ENCODE data around the gene CHST11.

CHST11 gene

DNA sequence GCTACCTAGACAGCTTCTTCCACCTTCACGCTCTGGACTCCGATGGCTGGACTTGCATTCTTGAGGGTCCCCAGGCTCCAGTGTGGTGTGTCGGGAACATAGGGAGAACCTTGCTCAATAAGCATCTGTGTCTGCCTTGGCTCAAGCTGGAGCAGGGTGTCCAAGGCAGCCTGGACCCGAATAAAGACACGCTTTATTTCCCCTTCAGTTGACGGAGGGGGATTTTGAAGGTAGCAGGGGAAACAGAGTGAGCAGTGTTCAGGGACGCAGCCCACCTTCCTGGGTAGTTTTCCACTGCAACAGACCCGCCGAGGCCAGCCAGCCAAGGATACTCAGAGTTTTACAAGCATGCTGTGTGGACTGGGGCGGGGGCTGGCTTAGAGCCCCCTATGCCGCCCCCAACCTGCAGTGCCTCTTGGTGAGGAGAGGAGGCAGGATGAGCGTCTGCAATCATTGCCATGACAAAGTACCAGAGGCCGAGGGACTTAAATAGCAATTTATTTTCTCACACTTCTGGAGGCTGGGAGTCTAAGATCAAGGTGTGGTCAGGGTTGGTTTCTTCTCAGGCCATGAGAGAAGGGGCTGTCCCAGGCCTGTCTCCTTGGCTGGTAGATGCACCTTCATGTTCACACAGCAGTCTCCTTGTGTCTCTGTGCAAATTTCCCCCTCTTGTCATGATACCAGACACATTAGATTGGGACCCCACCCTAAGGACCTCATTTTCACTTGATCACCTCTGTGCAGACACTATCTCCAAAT lies 201.2 kb downstream of the CHST11 start:
- no peak for DNase-seq

DNA sequence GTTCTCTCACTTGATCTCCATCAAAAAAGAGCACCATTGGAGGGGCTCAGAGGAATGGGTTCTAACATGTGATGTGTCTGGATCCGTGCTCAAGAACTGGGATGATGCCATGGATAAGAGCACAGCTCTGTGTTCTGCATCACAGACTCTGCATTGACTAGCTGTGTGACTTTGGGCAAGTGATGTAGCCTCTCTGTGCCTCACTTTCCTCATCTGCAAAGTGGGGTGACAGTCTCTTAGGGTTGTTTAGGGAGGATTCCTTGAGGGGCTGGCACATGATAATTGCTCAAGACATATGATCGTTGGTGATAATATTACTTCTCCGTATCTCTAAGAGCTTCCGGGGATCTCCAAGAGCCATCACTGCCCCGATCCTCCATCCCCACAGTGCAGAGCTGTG lies 202.3 kb downstream of the CHST11 start:
- DNase-seq: no peak

DNA sequence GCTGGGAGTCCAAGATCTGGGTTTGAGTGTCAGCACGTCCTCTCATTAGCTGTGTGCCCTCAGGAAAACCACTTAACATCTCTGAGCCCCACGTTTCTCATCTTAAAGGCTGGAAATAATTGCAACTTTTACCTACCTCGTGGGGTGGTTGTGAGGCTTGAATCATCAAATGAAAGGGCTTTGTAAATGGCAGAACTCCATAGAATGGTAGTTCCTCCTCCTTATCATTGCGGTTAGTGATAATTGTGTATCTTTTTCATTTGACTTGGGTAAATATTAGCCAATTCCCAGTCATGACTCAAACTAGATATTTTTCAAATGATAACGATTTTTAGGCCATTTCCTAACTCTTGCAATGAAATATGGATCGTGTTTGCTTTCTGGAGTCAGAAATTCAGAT lies 205.5 kb downstream of the CHST11 start:
- DNase-seq: no peak

DNA sequence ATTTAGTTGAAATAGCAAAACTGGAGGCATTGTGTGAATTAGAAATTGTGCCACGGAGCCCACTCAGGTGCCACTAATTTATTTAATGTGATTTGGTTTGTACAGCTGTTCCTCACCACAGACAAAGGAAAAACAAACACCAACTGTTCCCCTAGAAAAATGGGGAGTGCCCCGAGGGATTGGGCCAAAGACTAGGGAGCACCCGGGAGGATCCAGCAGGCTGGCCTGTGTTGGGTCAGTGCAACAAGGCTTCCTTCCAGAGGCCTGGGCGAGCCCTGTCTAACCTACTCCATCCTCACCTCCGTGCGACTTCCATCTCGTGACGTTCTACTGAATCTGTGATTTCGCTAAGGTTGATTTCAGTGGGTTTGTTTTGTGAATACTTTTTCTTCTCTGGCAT lies 206.2 kb downstream of the CHST11 start:
- DNase-seq: no peak

GRCh38 chr12:104664351-104664750 lies 207.6 kb downstream of the CHST11 start:
- DNase-seq: no peak

- no peak for DNase-seq
Observed at GRCh38 chr12:104665296-104665695, 208.5 kb downstream of the CHST11 start.

- DNase-seq: no peak
Observed at GRCh38 chr12:104667139-104667538, 210.4 kb downstream of the CHST11 start.

DNA sequence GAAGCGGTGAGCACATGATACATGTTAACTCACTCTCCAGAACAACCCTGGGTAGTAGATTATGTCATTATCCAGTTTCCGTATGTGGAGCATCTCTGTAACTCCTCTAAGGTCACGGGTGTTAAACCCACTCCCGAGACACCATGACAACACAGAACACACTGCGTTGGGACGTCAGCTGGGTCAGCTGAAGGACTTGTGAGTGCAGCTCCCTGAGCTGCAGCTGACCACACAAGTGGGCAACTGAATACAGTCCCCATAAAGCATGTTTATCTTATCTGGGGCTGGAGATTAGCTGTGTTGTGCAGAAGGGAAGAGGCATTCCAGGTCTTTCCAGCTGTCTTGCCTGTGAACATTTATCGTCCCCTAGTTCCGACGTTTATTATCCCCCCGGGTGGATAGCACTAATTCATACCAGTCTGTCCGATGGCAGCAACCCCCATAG lies 211.5 kb downstream of the CHST11 start:
- DNase-seq: no peak

- peak; percentile 39 for DNase-seq
Observed at GRCh38 chr12:104669089-104669721, 212.5 kb downstream of the CHST11 start.

- no peak for DNase-seq
Observed at GRCh38 chr12:104669851-104670337, 213.1 kb downstream of the CHST11 start.

GRCh38 chr12:104670439-104671408 lies 214.0 kb downstream of the CHST11 start:
- DNase-seq: no peak

DNA sequence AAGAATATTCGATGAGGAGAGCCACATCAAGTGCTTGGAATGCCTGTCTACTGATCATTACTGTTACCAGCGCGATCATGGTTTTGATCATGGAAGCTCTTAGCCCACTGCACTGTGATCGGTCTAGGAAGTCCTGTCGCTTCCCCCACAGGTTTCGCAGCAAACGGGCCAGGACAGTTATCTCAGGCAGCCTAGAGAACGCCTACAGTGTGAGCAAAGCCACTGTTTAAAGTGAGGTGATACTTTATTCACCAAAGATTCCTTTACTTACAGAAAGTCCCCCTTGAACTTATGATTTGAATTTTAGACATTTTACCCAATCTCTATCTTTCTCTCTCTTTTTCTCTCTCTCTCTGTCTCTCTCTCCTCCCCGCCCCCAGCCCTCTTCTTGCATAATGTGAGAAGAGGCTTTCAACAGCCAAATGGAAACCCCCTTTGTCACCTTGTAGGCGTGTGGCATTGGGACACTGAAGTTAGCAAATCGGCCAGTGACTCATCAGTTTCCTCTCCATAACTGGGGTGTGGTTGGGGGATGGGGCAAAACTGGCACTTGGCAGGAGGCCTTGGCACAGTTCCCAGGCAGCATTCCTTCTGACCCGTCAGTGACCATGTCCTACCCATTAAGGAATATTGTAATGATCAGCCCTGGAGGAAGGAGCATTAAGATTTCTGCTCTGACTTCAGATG lies 214.8 kb downstream of the CHST11 start:
- DNase-seq: no peak

DNA sequence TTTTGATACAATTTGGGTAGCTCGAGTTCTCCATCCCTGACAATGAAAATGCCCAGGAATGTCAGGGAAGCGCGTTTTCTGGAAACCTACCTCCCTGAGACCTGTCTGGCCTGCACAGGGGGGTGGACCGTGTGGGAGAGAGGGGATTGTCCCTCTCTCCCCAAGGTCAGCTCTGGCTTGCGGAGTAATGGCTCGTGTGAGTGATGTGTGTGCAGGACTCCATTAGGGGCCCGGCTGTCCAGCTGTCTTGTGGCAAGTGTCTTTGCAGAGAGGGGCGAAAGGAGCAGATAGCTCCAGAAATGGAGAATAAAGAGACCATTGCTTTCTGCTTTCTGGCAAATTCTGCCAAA lies 215.3 kb downstream of the CHST11 start:
- no peak for DNase-seq

DNA sequence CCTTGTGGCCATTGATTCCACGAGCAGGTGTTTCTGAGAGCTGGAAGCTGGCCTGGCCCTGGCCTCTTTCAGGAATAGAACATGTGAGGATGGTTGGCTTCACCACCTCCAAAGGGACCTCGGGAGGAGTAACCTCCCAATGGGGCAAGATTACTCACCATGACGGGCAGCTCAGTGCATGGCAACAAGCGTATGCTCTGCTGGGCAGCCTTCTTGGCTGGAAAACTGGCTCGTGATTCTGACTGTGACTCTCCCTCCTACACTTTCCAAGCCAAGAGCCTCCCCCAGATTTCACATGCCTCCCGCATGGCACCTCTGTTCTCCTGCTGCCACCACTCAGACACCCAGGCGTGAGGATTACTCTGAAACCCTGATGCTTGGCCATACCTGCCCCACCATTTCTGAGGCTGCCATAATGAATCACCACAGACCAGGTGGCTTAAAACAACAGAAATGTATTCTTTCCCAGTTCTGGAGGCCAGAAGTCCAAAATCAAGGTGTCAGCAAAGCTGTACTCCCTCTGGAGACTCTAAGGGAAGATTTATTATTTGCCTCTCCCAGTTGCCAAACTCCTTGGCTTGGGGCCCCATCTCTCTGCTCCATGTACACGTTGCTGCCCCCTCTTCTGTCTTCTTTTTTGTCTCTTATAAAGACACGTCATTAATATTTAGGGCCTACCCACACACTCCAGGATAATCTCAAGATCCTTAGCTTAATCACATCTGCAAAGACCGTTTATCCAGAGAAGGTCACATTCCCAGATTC lies 215.9 kb downstream of the CHST11 start:
- no peak for DNase-seq

GRCh38 chr12:104673294-104673693 lies 216.5 kb downstream of the CHST11 start:
- DNase-seq: no peak

- DNase-seq: no peak
Observed at GRCh38 chr12:104673696-104674482, 217.1 kb downstream of the CHST11 start.

DNA sequence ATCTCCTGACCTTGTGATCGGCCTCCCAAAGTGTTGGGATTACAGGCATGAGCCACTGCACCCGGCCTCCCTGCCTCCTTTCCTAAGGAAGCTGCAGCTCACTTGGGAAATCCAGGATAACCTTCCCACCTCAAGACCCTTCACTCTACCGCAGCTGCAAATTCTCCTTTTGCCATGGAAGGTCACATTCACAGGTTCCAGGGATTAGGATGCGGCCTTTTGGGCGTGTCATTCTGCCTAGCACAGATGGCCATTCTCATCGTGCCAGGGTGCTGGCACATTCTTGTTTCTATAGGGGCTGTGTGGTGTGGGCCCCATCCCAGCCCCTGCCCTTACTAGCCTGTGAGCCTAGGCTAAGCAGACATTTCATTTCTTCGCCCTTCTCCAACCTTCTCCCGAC lies 219.9 kb downstream of the CHST11 start:
- no peak for DNase-seq

GRCh38 chr12:104677441-104678089 lies 220.8 kb downstream of the CHST11 start:
- DNase-seq: no peak

- DNase-seq: peak; percentile 49
Observed at GRCh38 chr12:104680070-104680469, 223.3 kb downstream of the CHST11 start.

GRCh38 chr12:104680491-104680890 lies 223.7 kb downstream of the CHST11 start:
- DNase-seq: no peak
